HEK293 (cell line): Measurements from ENCODE around the gene RPS15.

Experiments
- CTCF ChIA-PET: fragments of 350-600 bp; formaldehyde crosslinking; extraction: SDS; loops from one replicate; lab custom pipeline; 2021; ENCODE audit warnings: antibody characterized with exemption; lab: Yijun Ruan, JAX
- POLR2A ChIA-PET: fragments of 300-600 bp; formaldehyde crosslinking; extraction: SDS; loops from one replicate; lab custom pipeline; 2020; ENCODE audit warnings: antibody characterized with exemption, inconsistent platforms; lab: Yijun Ruan, JAX
- H3K27ac ChIP-seq: fragments of 200-500 bp; sonication (Bioruptor generic); 2 replicates; pipeline ENCODE4 v1.5.1; 2014; ENCODE audit warnings: low read depth, low read length, control low read depth, inconsistent platforms; ENCODE audit errors: extremely low read depth
- H3K36me3 ChIP-seq, 2 experiments: fragments of 200-500 bp in 1 of 2; sonication (Bioruptor generic) in 1 of 2; 1 replicate in 1 of 2; 2 replicates in 1 of 2; pipeline ENCODE4 v1.5.1; 2014 to 2017; ENCODE audit warnings: inconsistent platforms in 2 of 2, low read length in 2 of 2; ENCODE audit not compliant: control insufficient read depth in 2 of 2, insufficient read depth in 1 of 2
- H3K4me1 ChIP-seq: fragments of 200-500 bp; sonication (Bioruptor generic); 2 replicates; pipeline ENCODE4 v1.5.1; 2014; ENCODE audit warnings: mild to moderate bottlenecking, low read length, inconsistent platforms; ENCODE audit not compliant: control insufficient read depth, insufficient read depth
- H3K4me3 ChIP-seq: 2 replicates; pipeline ENCODE4 v1.5.1; 2011; ENCODE audit warnings: low read depth, mild to moderate bottlenecking, control low read depth, low read length, moderate library complexity
- H3K9me3 ChIP-seq: fragments of 200-500 bp; sonication (Bioruptor generic); 2 replicates; pipeline ENCODE4 v1.5.1; 2014; ENCODE audit warnings: low read depth, low read length, inconsistent platforms; ENCODE audit not compliant: control insufficient read depth, insufficient read depth
- MYNN ChIP-seq: fragments of 450-650 bp; formaldehyde crosslinking; IDR thresholded peaks from 2 replicates; pipeline ENCODE4 v1.5.1; 2016; ENCODE audit warnings: missing biosample characterization, missing genetic modification characterization, borderline replicate concordance
- ZNF184 ChIP-seq: fragments of 450-650 bp; IDR thresholded peaks from 2 replicates; pipeline ENCODE4 v1.5.1; 2018; ENCODE audit warnings: missing biosample characterization, mild to moderate bottlenecking, missing genetic modification characterization
- ZNF544 ChIP-seq: fragments of 450-650 bp; formaldehyde crosslinking; IDR thresholded peaks from 2 replicates; pipeline ENCODE4 v1.5.0; 2017; ENCODE audit warnings: missing biosample characterization, missing genetic modification characterization
- ZNF670 ChIP-seq: fragments of 450-650 bp; formaldehyde crosslinking; IDR thresholded peaks from 2 replicates; pipeline ENCODE4 v1.5.1; 2016; ENCODE audit warnings: missing biosample characterization, missing genetic modification characterization, low read depth
- ZNF792 ChIP-seq: fragments of 450-650 bp; formaldehyde crosslinking; IDR thresholded peaks from 2 replicates; pipeline ENCODE4 v1.5.1; 2016; ENCODE audit warnings: missing biosample characterization, missing genetic modification characterization
- TF ChIP-seq, protein P1 (sequence below): fragments of 450-650 bp; formaldehyde crosslinking; IDR thresholded peaks from 2 replicates; pipeline ENCODE4 v1.5.1; 2016; ENCODE audit warnings: missing biosample characterization, missing genetic modification characterization
- TF ChIP-seq, protein P2 (sequence below): fragments of 450-650 bp; formaldehyde crosslinking; IDR thresholded peaks from 2 replicates; pipeline ENCODE4 v1.5.1; 2016; ENCODE audit warnings: missing biosample characterization, missing genetic modification characterization, borderline replicate concordance
- TF ChIP-seq, protein P3 (sequence below): fragments of 450-650 bp; formaldehyde crosslinking; conservative IDR thresholded peaks from 2 replicates; pipeline ENCODE4 v1.5.1; 2016; ENCODE audit warnings: low read depth, missing biosample characterization, missing genetic modification characterization

The RPS15 gene

DNA sequence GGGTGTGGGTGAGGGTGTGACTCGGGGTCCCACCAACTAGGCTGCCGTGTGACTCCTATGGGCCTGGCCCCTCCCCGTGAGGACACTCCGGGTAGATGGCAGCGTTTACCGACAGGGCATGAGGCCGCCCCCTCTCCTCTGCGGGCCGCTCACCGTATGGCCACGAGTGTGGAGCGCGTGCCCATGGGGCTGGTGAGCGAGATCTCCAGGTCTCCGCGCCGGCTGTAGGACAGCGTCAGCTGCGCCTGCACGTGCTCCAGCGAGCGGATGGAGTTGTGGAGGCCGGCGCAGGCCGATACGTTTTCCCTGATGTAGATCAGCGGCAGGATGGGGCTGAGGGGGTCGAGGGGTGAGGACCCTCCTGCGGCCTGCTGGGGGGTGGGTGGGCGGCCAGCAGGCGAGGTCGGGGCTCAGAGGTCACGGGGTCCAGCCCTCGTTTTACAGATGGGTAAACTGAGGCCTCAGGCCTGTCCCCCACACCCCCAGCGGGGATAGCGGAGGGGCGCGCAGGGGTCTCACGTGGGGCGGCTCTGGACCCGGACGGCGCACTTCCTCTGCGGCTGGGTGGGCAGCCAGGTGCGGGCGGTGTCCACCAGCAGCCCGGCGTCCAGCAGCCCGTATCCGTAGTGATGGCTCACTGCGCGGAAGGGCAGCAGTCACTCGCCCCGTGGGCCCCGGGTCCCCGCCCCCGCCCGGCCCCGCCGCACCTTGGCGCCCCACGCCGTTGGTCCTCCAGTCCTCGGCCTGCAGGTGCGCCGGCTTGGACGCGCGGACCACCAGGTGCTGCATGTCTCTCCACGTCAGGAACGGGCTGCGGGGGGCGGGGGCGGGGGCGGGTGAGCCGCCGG, 45.2 kb downstream of the RPS15 start (continued):
- TF ChIP-seq, protein P1, sequence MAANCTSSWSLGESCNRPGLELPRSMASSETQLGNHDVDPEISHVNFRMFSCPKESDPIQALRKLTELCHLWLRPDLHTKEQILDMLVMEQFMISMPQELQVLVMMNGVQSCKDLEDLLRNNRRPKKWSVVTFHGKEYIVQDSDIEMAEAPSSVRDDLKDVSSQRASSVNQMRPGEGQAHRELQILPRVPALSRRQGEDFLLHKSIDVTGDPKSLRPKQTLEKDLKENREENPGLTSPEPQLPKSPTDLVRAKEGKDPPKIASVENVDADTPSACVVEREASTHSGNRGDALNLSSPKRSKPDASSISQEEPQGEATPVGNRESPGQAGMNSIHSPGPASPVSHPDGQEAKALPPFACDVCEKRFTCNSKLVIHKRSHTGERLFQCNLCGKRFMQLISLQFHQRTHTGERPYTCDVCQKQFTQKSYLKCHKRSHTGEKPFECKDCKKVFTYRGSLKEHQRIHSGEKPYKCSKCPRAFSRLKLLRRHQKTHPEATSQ (tag by site-specific recombination): no peak
- TF ChIP-seq, protein P2, sequence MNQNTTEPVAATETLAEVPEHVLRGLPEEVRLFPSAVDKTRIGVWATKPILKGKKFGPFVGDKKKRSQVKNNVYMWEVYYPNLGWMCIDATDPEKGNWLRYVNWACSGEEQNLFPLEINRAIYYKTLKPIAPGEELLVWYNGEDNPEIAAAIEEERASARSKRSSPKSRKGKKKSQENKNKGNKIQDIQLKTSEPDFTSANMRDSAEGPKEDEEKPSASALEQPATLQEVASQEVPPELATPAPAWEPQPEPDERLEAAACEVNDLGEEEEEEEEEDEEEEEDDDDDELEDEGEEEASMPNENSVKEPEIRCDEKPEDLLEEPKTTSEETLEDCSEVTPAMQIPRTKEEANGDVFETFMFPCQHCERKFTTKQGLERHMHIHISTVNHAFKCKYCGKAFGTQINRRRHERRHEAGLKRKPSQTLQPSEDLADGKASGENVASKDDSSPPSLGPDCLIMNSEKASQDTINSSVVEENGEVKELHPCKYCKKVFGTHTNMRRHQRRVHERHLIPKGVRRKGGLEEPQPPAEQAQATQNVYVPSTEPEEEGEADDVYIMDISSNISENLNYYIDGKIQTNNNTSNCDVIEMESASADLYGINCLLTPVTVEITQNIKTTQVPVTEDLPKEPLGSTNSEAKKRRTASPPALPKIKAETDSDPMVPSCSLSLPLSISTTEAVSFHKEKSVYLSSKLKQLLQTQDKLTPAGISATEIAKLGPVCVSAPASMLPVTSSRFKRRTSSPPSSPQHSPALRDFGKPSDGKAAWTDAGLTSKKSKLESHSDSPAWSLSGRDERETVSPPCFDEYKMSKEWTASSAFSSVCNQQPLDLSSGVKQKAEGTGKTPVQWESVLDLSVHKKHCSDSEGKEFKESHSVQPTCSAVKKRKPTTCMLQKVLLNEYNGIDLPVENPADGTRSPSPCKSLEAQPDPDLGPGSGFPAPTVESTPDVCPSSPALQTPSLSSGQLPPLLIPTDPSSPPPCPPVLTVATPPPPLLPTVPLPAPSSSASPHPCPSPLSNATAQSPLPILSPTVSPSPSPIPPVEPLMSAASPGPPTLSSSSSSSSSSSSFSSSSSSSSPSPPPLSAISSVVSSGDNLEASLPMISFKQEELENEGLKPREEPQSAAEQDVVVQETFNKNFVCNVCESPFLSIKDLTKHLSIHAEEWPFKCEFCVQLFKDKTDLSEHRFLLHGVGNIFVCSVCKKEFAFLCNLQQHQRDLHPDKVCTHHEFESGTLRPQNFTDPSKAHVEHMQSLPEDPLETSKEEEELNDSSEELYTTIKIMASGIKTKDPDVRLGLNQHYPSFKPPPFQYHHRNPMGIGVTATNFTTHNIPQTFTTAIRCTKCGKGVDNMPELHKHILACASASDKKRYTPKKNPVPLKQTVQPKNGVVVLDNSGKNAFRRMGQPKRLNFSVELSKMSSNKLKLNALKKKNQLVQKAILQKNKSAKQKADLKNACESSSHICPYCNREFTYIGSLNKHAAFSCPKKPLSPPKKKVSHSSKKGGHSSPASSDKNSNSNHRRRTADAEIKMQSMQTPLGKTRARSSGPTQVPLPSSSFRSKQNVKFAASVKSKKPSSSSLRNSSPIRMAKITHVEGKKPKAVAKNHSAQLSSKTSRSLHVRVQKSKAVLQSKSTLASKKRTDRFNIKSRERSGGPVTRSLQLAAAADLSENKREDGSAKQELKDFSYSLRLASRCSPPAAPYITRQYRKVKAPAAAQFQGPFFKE (tag by site-specific recombination): no peak

DNA sequence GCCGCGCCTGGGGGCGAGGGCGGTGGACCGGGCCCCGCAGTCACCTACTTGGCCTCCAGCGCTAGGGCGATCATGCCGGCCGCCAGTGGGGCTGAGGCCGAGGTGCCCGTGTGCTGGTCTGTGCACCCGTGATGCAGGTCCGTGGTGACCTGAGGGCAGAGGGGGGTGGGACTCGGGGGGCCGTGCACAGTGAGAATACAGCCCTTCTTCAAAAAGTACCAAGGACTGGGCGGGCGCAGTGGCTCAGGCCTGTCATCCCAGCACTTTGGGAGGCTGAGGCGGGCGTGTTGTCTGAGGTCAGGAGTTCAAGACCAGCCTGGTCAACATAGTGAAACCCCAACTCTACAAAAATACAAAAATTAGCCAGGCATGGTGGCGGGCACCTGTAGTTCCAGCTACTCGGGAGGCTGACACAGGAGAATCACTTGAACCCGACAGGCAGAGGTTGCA, 45.8 kb downstream of the RPS15 start:
- no peaks in the 10 kb centered on the region for H3K9me3 ChIP-seq
- no peaks in the 10 kb centered on the region for H3K4me1 ChIP-seq
- no peaks in the 10 kb centered on the region; a peak in 1 of 3 replicates for H3K36me3 ChIP-seq
- ChIA-PET CTCF (no interaction called here), POLR2A (no interaction called here)
- TF ChIP-seq, protein P3, sequence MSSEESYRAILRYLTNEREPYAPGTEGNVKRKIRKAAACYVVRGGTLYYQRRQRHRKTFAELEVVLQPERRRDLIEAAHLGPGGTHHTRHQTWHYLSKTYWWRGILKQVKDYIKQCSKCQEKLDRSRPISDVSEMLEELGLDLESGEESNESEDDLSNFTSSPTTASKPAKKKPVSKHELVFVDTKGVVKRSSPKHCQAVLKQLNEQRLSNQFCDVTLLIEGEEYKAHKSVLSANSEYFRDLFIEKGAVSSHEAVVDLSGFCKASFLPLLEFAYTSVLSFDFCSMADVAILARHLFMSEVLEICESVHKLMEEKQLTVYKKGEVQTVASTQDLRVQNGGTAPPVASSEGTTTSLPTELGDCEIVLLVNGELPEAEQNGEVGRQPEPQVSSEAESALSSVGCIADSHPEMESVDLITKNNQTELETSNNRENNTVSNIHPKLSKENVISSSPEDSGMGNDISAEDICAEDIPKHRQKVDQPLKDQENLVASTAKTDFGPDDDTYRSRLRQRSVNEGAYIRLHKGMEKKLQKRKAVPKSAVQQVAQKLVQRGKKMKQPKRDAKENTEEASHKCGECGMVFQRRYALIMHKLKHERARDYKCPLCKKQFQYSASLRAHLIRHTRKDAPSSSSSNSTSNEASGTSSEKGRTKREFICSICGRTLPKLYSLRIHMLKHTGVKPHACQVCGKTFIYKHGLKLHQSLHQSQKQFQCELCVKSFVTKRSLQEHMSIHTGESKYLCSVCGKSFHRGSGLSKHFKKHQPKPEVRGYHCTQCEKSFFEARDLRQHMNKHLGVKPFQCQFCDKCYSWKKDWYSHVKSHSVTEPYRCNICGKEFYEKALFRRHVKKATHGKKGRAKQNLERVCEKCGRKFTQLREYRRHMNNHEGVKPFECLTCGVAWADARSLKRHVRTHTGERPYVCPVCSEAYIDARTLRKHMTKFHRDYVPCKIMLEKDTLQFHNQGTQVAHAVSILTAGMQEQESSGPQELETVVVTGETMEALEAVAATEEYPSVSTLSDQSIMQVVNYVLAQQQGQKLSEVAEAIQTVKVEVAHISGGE (tag by site-specific recombination): no peak
- TF ChIP-seq ZNF544 (tag by site-specific recombination) (no peak), ZNF670 (tag by site-specific recombination) (no peak), ZNF792 (tag by site-specific recombination) (no peak)
- H3K4me3 ChIP-seq: no peak overlapping the region
- no peak overlapping the region for H3K27ac ChIP-seq

DNA sequence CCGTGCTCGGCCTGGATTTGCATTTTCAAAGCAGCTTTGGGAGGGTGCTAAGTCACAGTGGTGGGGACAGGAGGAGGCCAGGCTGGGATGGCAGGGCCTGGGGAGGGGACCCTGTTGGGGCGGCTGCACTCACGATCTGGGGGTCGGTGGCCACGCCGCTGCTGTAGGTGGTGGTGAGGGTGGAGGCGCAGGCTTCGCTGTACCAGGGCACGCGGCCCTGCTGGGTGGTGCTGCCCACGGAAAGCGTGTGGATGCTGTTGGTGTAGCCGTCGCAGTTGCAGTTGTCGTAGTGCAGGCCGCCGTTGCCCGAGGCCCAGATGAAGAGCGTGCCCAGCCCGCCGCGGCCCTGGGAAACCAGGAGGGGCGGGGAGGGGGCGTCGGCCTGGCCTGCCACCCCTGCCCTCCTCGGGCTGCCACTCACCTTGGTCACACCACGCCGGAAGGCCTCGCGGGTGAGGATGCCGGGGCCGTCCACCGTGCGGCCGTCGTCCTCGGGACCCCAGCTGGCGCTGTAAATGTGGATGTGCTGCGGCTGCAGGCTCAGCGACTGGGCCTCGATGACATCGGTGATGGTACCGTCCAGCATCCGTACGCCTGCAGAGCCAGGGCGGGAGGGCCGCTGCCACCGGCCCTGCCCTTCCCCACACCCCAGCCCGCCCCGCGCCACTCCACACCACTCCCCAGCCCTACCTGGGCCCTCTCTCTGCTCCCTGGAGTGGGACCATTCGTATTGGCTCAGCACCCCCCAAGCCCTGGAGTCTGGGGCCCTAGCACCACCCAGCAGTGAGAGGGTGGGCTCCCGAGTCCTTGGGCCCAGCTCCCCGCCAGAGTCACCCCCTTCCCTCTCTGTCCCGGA, 48.8 kb downstream of the RPS15 start:
- POLR2A ChIA-PET: no interaction called here
- Histone ChIP-seq H3K4me1 (peaks cover 5% of the 10 kb centered on the region), H3K27ac (no peak overlapping the region), H3K4me3 (no peak overlapping the region), H3K36me3 (no peaks in the 10 kb centered on the region; a peak in 1 of 3 replicates), H3K9me3 (no peaks in the 10 kb centered on the region)
- TF ChIP-seq MYNN (no peak), ZNF184 (tag by site-specific recombination) (no peak)
- CTCF ChIA-PET: interaction anchor here (0.7 kb wide), 1 partner anchor 21 kb away, joined by 3 read pairs; no protein-coding TSS in a partner anchor
